HG03280 (cell line): ENCODE data around the gene AHDC1.

Source experiments
- ATAC-seq: cut with Tn5 transposase; IDR thresholded peaks from one replicate; pipeline ENCODE4 v1.9.1; 2021; ENCODE audit warnings: mild to moderate bottlenecking, moderate library complexity; ENCODE audit not compliant: unreplicated experiment

The AHDC1 gene

DNA sequence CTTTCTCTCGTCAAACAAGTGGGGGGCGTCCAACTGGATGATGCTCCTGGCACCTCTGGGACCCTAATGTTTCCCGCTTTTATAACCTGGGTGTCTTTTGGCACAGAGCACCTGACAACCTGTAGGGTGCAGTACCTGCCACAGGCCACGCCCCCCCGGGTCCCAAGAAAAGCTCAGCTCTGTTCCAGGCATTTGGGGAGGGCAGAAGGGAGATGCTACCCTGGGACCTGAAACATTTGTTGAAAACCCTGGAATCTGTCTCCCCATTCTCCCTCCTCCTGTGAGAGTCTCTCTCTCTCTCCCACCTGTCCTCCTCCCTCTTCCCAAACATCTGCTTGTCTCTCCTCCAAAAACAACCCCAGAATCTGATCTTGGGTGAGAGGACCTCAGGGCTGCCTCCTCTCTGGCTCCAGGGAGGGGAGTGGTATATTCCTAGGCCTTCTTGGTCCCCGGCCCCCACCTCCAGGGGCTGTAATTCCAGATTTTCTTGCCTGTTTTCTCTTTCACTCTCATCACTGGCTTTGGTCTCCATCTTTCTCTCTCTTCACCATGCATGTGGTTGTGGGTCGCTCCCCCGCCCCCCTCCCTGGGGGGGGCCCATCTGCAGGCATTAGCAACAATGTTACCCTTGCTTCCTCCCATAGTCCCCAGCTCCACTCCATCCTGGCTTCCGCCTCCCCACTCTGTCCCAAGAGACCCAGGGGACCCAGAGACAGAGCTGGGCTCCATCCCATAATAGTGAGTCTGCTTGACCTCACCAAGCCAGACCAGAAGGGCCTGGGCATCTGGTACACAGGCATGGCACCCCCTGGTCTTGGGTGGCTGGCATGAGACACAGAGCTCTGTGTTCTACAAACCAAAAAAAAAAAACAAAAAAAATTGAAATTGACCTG is 4.1 kb downstream of the AHDC1 start:
- ATAC-seq, result no peak

DNA sequence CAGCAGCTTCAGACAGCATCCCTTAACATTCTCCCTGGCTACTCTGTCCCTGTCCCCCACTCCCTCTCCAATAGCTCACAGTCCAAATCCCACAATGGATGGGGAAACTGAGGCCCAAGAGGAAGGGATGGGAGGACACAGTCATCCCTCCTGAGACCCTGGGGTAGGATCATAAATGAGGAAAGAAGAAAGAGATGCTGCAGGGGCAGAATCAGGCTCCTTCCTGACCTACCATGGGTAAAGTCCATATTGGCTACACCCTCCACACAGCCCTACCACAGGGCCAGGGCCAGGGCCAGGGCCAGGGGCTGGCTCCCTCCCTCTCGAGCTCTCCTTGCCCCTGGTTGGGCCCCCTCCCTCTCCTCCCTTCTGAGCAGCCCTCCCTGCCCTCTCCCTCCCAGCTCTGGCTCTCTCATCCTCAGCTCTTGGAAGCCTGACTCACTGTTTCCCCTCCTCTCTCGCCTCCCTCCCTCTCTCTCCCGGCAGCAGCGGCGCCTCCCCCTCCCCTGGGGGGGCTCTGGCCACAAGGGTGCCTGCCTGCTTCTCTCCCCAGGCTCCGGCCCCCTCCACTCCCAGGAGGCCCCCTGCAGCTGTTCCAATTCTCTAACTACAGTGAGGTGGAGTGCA is 4.9 kb downstream of the AHDC1 start:
- no peak for ATAC-seq

DNA sequence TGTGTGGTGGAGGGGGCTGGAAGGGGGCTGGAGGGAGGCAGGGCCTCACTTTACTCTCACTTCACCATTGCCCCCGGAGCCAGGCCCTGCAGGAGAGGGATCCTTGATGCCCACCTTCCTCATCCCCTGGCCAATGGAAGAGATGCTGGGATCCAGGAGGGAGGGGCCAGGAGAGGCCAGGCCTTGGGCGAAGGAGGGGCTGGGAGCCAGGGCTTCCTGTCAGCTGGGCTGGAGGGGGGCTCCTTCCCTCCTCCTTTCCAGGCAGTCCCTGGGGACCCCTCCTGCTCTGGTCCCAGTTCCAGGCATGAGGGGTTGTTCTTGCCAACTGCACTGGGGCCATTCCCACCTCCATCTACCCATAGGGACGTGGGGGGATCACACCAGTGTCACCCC is 5.7 kb downstream of the AHDC1 start:
- no peak for ATAC-seq

DNA sequence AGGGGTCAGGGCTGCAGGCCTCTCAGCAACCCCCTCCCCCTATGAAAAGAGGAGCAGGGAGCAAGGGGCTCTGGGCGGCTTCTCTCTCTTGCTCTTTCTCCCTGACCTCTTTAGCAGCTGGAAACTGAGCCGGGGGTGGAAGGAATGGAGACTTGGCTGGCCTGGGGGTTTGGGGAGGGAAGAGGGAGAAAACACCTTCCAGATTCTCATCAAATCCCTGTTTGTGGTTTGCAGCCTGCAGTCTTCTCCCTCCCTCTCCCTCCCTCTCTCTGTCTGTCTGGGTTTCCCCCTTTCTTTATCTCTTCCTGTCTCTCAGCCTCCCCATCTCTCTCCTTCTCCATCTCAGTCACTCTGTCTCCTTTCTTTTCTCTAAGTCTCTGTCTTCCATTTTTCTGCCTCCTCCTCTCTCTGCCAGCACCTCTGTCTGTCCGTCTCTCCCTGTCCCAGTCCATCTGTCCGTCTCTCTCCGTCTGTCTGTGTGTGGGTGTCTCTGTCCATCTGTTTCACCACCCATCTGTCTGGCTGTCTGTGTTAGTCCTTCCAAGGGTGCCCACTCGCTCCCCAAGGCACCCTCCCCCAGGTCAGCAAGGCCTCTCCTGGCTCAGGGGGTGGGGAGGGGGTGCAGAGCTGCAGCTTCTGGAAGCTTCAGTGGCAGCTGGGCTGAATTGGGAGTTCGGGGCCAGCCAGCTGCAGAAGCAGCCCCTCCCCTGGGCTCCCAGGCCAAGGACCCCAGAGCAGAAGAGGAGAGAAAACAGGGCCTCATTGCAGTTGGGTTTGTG is 6.2 kb downstream of the AHDC1 start:
- ATAC-seq, result no peak

DNA sequence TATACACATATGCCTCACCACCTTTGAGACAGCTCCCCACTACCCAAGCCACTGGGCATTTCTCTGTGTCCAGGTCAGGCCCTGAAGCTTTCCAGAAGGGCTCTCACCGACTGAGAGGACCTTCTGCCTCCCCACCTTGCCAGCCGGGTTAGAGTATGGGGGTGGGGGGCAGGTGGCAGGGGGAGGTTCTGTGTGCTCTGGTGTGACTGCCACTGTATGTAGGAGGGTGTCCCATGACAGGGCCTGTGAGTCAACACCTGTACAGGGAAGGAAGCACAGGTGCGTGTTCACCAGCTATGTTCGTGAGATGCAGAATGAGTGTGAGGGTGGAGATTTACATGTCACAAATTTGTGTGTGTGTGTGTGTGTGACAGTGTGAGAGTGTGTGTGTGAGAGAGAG is 7.0 kb downstream of the AHDC1 start:
- no peak for ATAC-seq

DNA sequence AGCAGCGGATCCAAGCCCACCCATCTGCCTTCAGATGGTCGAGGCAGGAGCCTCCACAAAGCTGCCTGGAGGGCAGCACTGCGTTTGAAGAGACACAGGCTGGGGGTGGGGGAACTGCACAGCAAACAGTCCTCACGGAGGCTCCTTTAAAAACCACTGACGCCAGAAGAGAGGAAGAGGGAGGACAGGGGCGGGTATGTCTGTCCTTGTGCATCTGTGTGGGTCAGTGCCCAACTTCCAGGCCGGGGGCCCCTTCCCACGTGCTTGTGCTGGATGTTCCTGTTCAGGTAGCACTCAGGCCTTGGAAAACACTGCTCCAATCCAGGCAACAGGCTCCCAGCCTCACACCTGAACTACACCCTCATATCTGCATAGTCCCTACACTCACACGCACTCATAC is 7.7 kb downstream of the AHDC1 start:
- no peak for ATAC-seq

DNA sequence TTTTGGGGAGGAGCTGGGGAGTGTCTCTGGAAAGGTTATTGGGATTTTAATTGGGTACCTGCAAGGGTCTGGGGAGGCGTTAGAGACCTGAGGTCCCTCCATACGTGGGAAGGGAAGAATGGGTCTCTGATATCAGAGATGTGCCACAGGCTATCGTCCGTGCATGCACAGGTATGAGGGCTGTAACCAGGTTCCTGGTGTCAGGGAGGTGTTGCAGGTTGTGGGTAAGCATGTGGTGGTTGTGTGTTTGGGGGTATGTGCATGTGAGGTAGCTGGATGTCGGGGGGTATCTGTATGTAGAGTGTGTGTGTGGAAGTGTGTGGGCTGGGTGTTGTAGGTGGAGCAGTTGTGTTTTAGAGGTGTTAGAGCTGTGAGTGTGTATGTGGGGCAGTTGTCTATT is 8.3 kb downstream of the AHDC1 start:
- ATAC-seq, result no peak

DNA sequence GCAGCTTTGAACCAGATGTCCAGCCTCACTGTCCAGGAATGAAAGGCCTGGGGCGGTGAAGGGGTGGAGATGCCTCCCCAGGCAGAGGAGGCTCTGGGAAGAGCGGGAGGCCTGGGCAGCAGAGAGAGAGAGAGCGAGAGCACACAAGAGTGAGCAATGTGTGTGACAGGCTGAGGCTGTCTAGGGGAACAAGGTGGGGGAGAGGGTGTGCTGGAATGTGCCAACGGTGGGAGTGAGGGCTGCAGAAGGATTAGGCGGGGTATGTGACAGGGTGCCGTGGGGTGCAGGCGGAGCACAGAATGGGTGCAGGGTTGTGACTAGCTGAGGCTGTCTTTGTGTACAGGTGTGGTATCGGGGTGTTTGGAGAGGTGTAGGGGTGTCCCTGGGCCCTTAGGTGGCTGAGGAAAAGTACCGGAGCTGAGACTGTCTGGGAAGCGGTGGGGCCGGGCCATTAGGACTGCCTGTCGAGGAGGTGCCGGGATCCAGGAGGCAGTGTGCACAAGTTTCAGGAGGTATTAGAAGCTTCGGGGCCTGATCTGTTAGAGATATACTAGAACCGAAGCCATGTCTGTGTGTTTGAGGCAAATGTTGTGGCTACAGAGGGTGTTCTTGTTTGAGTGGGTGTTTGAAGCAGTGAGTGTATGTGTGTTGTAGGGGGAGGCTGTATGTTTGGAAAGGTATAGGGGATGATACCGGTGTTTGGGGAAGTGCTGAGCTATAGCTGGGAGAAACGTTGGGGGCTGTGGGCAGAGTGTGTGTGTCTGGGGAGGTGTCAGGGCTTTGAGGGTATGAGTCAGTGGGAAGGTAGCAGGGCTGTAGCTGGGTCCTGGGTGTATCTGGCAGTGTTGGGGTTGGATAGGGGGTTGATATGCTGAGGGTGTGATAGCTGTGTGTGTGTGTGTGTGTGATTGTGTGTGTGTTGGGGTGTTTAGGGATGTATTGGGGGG is 9.1 kb downstream of the AHDC1 start:
- no peak for ATAC-seq

DNA sequence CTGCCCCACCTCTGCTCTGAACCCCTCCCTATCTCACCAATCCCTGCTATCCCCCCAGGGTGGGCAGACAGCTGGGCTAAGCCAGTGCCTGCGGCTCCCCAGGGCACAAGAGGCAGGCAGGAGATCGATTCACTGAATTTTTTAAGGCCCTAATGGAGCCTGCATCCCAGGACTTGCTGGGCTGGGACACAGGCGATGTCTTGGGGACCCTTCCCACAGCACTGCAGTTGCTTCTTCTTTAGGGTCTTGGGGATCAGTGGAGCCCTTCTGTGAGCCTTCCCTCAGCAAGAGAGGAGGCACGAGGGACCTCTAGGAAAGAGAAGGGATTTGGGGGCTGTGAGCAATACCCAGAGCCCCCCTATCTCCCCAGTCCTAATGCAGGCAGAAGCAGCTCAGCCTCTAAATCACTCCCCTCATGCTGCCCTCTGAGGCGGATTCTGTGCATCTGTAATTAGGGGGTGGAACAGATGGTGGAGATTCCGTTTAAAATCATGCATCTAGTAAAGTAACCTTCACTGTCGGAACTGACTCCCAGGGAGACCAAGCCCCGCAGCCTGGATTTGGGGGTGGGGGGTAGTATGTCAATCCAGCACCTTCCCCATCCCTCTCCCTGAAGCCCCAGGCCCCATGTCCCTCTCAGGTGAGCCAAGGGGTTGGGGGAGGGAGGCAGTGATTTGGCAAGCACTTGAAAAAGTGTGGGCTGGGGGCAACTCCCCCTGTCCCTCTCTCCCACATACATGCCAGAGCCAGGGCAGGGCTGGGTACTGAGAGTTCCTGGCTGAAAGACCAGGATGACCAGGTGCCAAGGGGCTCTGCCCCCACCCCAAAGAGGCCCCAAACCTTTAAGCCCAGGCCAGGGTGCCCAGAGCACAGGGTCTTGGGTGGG is 10.0 kb downstream of the AHDC1 start:
- ATAC-seq, result no peak

DNA sequence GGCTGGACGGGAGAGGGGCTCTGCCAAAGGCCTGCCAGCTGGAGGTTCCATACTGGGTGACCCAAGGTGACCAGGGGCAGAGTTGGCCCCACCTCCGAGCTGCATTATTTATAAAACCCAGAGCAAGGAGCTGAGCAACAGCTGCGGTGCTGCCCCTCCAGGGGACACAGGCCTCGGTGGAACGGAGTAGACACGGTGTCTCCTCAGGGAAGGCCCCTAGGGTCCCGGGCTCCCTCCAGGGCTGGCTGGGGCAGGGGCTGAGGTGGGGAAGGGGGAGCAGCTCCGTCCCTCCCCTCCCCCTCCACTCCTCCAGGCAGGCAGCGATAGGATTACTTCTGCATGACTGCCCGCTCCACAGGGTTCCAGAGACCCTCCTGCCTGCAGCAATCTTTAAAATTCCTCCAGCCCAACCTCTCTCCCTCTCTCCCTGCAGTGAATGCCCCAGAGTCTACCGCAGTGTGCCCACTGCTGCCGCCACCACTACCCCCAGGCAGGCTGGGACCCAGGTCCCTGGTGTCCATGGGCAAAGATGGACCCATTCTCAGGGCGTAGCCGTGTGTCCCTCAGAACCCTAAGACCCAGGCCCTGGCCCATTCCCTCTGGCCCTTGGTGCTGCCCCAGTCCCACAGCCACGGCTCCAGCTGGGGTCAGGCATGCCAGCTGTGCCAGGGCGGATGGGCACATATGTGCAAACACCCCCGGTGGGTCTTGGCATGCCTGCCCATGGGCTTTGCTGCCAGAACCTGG is 10.8 kb downstream of the AHDC1 start:
- ATAC-seq, result no peak

DNA sequence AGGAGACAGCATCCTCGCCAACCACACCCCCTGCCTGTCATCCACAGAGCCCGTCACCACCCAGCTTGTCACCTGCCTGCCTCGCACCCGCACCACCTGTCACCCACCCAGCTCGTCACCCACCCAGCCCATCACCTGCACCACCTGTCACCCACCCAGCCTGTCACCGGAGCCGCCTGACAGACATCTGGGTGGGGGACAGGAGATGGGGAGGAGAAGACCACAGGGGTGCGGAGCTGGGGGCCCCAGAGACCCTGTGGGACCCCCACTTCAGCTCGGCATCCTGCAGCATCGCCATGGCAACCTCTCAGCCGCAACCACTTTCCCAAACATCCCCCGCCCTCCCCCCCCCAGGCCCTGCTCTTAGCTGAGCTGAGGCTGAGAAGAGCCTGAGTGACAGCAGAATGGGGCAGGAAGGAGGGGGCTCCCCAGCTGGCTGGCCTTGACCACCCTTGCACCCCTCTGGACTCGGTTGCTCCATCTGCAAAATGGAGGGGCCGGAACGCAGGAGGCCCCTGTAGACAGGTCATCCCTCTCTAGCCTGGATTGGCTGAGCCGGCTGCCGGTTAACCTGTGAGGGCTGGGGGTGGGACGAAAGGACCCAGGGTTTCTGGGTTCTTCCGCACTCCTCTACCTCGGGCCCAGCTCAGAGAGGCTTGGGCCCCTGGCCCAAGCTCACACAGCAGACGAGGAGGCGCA is 11.6 kb downstream of the AHDC1 start:
- ATAC-seq, result no peak

DNA sequence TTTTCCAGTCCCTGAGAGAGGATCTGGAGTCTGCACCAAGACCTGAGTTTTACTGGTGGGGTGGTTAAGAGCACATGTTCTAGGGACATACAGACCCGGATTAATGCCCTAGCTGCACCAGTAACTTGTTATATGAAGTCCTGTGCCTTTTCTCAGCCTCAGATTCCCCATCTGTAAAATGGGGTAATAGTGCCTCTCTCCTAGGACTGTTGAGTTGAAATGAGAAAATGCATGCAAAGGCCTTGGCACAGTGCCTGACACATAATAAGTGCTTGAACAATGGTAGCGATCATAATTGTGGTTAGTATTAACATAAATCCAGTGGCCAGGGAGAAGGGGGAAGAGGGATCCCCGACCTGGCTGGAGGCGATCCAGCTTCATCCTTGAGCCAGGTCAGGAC is 12.3 kb downstream of the AHDC1 start:
- no peak for ATAC-seq

DNA sequence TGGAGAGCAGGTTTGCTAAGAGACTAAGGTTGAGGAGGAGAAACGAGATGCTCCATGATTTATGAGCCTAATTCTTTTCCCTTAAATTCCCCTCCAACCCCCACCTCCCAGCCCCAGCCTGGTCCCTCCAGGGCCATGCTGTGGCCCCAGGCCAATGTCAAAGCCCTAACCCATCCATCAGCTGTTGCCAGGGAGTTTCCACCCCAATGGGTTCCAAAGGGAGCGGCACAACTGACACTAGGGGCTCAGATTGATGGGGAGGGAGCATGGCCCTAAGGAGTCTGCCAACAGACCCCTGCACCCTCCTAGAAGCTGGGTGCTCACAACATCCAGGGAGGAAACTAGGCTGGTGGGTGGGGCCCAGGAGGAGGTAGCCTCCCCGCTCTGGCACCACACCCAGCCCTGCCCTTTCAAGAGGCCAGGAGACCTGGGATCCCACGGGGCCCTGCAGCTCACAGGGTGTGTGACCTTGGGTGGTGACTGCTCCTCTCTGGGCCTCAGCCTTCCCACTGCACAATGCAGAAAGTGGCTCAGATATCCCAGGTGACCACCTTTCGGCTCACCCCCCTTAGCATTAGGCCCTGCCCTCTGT is 12.9 kb downstream of the AHDC1 start:
- no peak for ATAC-seq

DNA sequence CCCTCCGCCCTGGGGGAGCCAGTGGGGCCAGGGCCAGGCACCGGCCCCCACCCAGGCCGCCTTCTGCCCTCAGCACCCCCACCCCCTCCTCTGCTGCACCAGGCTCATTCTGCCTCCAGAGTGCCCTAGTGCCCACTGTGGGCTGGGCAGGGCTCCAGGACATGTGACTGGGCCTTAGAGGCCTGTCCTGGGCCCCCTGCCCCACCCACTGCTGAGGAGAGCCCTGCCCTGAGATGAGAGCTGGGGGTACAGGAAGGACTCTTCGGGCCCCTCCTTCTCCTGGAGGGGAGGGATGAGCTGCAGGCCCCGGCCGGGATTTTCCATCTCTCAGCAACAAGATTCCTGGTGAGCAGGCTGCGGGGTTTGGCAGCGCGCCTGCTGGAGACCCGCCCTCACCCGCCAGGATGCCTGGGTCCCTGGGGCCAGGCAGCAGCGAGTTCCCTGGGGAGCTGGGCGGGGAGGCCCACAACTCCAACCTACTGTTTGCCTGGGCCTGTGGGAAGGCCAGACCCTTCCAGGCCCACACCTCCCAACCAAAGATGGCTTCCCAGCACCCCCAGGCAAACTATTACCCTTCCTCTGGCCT is 14.0 kb downstream of the AHDC1 start:
- no peak for ATAC-seq

DNA sequence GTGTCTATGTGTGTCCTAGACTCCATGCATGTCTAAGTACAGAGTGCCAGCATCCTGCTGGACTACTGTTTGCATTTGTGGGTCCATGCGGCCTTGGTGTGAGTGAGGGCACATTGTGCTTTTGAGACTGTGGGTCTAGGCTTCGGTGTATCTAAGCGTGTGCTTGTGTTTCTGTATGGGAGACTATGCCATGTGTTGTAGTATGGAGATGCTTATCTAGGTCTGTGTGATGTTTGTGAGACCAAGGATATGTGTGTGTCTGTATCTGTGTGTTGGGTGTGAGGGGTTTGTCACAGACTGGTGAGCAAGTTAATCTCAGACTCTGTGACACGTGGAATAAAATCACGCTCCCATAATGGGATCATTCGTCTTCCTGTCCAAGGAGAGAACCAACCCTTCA is 14.5 kb downstream of the AHDC1 start:
- ATAC-seq, result no peak

DNA sequence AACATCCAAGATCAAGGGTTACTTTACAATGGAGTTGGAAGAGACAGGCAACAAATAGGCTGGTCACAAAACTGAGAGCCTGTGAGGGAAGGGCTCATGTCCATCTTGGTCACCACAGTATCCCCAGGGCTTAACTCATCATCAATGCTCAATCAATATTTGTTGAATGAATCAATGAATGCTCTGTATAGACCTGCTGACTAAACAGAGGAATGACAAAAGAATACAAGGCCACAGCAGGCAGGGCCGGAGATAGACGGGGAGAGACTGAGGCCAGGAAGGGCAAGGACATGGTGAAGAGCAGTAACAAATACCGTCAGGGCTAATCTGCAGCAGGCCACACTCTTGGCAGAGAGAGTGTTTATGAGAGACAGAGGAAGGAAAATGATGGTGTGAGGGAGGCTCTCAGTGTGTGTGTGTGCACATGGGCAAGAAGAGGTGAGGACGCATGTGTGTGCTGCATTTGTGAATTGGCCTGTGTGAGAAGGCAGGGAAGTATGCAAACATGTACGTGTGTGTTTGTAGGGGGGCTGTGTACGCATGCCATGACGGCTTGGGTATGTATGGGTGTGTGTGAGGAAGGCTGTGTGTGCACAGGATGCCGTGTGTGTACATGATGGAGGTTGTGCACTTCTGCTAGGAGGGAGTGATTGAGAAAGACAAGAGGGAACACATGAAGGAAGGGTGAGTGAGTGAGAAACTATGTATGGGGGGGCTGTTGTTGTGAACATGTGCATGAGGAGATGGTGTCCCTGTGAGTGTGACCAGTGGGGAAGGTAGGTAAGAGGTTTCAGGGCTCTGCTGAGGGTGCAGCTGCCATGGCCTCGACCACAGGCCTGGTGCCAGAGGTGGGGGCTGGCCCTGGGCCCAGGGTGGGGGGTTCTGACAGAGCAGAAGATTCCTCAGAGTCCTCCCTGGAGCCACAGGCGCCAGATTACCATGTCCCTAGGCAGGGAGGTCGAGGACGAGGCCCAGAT is 15.4 kb downstream of the AHDC1 start:
- no peak for ATAC-seq
